ENCODE results near the gene CHTF18. TPM values are rescaled to one million over a fixed set of nuclear protein-coding genes. Genes with fewer than 3 reads are reported as not detected.

CHTF18 gene
- total RNA-seq, 1 experiment from 2014 or later = 120 TPM

GRCh38 chr16:801584-802363 is 13.4 kb downstream of the CHTF18 start:
- no peak overlapping the region for H2BK20ac ChIP-seq (ENCODE audit: low read depth, low read length, poor library complexity, severe bottlenecking)
- H3T11ph ChIP-seq (ENCODE audit: low read length) = no peak overlapping the region
- H3K14ac ChIP-seq (ENCODE audit: insufficient read depth, low read length) = no peak overlapping the region
- H2AFZ ChIP-seq (ENCODE audit: low read length) = no peak overlapping the region
- H3K9me3 Mint-ChIP-seq = peaks cover 0 to 3% of the 10 kb centered on the region in 2 experiments; a peak in 1 of 5 replicates
- peaks cover 5% of the 10 kb centered on the region; the same call in 1 of the 2 replicates for H3K27me3 ChIP-seq (ENCODE audit: insufficient read depth, low read length)
- H2BK15ac ChIP-seq (ENCODE audit: low read depth, low read length) = no peak overlapping the region
- peaks cover 6 to 17% (median 14%) of the 10 kb centered on the region in 3 experiments; a peak in 6 of 7 replicates for H3K36me3 Mint-ChIP-seq (ENCODE audit: insufficient read depth in 1 of 3, low read depth in 3 of 3)
- no peaks in the 10 kb centered on the region for H3K4me1 Mint-ChIP-seq
- H3K27ac Mint-ChIP-seq = no peak overlapping the region
- H3K9me3 ChIP-seq (ENCODE audit: control insufficient read depth, low read depth, low read length) = no peaks in the 10 kb centered on the region
- no peak overlapping the region for H3K4ac ChIP-seq (ENCODE audit: low read depth, low read length)
- H2BK120ac ChIP-seq (ENCODE audit: low read depth, low read length, poor library complexity, severe bottlenecking) = no peak overlapping the region
- no peak overlapping the region for H2BK5ac ChIP-seq (ENCODE audit: insufficient read length, low read length)
- no peak overlapping the region for H4K91ac ChIP-seq (ENCODE audit: insufficient read length, low read depth, low read length)
- no peaks in the 10 kb centered on the region for H3K79me2 ChIP-seq (ENCODE audit: insufficient read depth, low read length)
- DNase-seq = no peak
- H3K9ac ChIP-seq (ENCODE audit: extremely low read depth, insufficient read length, low read length) = no peak overlapping the region
- no peaks in the 10 kb centered on the region for H3K4me1 ChIP-seq (ENCODE audit: insufficient read depth, low read length)
- peaks cover 4% of the 10 kb centered on the region for H3K23me2 ChIP-seq (ENCODE audit: insufficient read length, low read depth, low read length, poor library complexity, severe bottlenecking)
- H3K56ac ChIP-seq (ENCODE audit: insufficient read length, low read depth, low read length) = no peak overlapping the region
- peaks cover 68% of the 10 kb centered on the region for H3K27me3 Mint-ChIP-seq (ENCODE audit: low read depth)
- no peaks in the 10 kb centered on the region for H3K79me1 ChIP-seq (ENCODE audit: insufficient read depth, low read depth, low read length, poor library complexity, severe bottlenecking)
- H3K27ac ChIP-seq (ENCODE audit: insufficient read length, low read depth, low read length) = no peak overlapping the region
- no peak overlapping the region for H3K23ac ChIP-seq (ENCODE audit: insufficient read length, low read depth, low read length)
- no peak overlapping the region for H2BK12ac ChIP-seq (ENCODE audit: insufficient read length, low read depth, low read length)
- TF ChIP-seq CTCF (conservative IDR thresholded peaks at IDR 0.05) = no peak
- H4K8ac ChIP-seq (replicated peaks; ENCODE audit: insufficient read length, low read depth, low read length) = no peak overlapping the region
- no peak overlapping the region for H2AK5ac ChIP-seq (ENCODE audit: insufficient read length, low read length)
- no peak overlapping the region for H3K4me2 ChIP-seq (ENCODE audit: insufficient read depth, insufficient read length, low read length)
- no peaks in the 10 kb centered on the region for H4K20me1 ChIP-seq (ENCODE audit: control insufficient read depth, insufficient read depth, insufficient read length)
- H3K18ac ChIP-seq (ENCODE audit: insufficient read length, low read depth, low read length) = no peak overlapping the region
- no peak overlapping the region for H4K5ac ChIP-seq (ENCODE audit: insufficient read length, low read depth, low read length)
- no CpG with 5 or more reads among the region's 22 CpGs for WGBS (ENCODE audit: extremely low coverage, insufficient read length, low lambda C conversion rate)
- no peak overlapping the region for H3K4me3 Mint-ChIP-seq
